ENCODE measurements around the gene ELL3. TPM values are rescaled to one million over a fixed set of nuclear protein-coding genes. Genes with fewer than 3 reads are reported as not detected.

The ELL3 gene
- polyA plus RNA-seq, 4 donors, result 27.9 to 85.7 (median 37.3) TPM

DNA sequence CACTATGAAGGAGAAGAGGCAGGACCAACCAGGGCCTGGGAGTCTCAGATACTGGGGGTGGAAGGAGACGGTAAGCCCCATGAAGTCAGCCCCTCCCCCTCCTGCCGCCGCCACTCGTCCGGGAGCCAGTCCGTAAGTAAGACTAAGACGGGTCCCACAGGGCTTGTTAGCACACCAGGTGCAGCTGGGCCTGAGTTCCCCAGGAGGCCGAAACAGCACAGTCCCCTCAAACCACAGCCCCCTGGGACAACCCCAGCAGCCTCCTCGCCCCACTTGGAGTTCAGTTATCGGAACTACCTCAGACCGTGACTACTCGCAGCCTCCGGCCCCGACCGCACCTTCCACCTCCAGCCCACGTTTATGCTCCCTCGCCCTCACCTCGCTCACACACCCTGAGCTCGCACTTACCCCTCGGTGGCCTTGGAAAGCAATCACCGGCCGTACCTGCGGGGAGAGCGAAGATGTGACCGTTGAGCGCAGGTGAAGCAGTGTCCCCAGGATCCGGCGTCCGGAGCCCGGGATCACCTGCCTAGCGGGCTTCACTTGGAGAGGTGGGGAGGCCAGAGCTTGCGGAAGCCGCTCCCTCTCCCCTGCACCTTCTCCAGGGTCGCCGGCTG lies 557 bp downstream of the ELL3 start:
- DNase-seq, result peak; percentile 37 to 72
- peak overlapping the region; percentile 92 to 94 (median 93) for H3K27ac ChIP-seq (ENCODE audit: low read depth in 1 of 3, low read length in 2 of 3)
- WGBS, 3 donors, result 5 to 24% (median 15%) methylated on average over 32 to 35 of the region's 35 CpGs

GRCh38 chr15:43775411-43775965 lies 1.3 kb downstream of the ELL3 start:
- 33 to 75% (median 53%) methylated on average over 1 of the region's 1 CpG for WGBS, 3 donors

More for the DNA sequence above, 557 bp downstream of the ELL3 start:
- Histone ChIP-seq H3K4me1 (ENCODE audit: control insufficient read depth in 3 of 3, insufficient read depth in 2 of 3, low read depth in 1 of 3, low read length in 2 of 3) (peaks cover 0 to 15% (median 0%) of the 10 kb centered on the region in 3 donors), H3K27me3 (ENCODE audit: control insufficient read depth in 3 of 3, insufficient read depth in 3 of 3, low read length in 3 of 3) (no peaks in the 10 kb centered on the region), H3K9me3 (ENCODE audit: control insufficient read depth in 2 of 2, insufficient read depth in 1 of 2, low read depth in 1 of 2, low read length in 1 of 2) (no peaks in the 10 kb centered on the region), H3K36me3 (ENCODE audit: control insufficient read depth in 3 of 3, insufficient read depth in 2 of 3, low read depth in 1 of 3, low read length in 3 of 3) (peaks cover 3 to 23% (median 17%) of the 10 kb centered on the region in 3 donors), H3K4me3 (ENCODE audit: low read depth in 1 of 3, low read length in 3 of 3) (peak overlapping the region; percentile 73 to 84 (median 74))
- FAIRE-seq, result no peak

DNA sequence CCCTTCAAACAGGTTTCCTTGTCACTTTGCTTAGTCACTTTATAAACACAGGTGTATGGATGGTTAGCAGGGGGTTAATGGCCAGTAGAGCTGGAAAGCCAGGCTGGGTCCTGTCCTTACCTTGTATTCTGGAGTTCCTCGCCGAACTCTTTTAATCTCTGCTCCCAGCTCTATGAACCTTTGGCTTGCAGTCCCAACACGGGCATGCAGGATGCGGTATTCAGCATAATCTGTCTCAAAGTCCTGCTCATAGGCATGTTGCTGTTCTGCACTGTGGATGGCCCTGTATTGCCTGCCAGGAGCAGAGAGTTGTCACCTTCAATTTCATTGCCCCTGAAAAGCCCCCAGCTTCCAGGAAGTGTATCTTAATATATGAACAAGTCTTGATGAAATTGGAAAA lies 2.7 kb downstream of the ELL3 start:
- peaks cover 10 to 31% (median 22%) of the 10 kb centered on the region in 3 donors for H3K36me3 ChIP-seq (ENCODE audit: control insufficient read depth in 3 of 3, insufficient read depth in 2 of 3, low read depth in 1 of 3, low read length in 3 of 3)
- WGBS, 3 donors, result 67 to 73% (median 69%) methylated on average over 4 of the region's 4 CpGs
- H3K4me1 ChIP-seq (ENCODE audit: control insufficient read depth in 3 of 3, insufficient read depth in 2 of 3, low read depth in 1 of 3, low read length in 2 of 3), result peaks cover 0 to 15% (median 0%) of the 10 kb centered on the region in 3 donors
- no peaks in the 10 kb centered on the region for H3K27me3 ChIP-seq (ENCODE audit: control insufficient read depth in 3 of 3, insufficient read depth in 3 of 3, low read length in 3 of 3)
- H3K9me3 ChIP-seq (ENCODE audit: control insufficient read depth in 2 of 2, insufficient read depth in 1 of 2, low read depth in 1 of 2, low read length in 1 of 2), result no peaks in the 10 kb centered on the region
- no peak overlapping the region for H3K27ac ChIP-seq (ENCODE audit: low read depth in 1 of 3, low read length in 2 of 3)
- no peak for DNase-seq
- no peak overlapping the region for H3K4me3 ChIP-seq (ENCODE audit: low read depth in 1 of 3, low read length in 3 of 3)
- no peak for FAIRE-seq

More at GRCh38 chr15:43775411-43775965, 1.3 kb downstream of the ELL3 start:
- FAIRE-seq (no peak), DNase-seq (peak; percentile 95 to 99)
- Histone ChIP-seq H3K9me3 (ENCODE audit: control insufficient read depth in 2 of 2, insufficient read depth in 1 of 2, low read depth in 1 of 2, low read length in 1 of 2) (no peaks in the 10 kb centered on the region), H3K4me1 (ENCODE audit: control insufficient read depth in 3 of 3, insufficient read depth in 2 of 3, low read depth in 1 of 3, low read length in 2 of 3) (peaks cover 0 to 15% (median 0%) of the 10 kb centered on the region in 3 donors), H3K27me3 (ENCODE audit: control insufficient read depth in 3 of 3, insufficient read depth in 3 of 3, low read length in 3 of 3) (no peaks in the 10 kb centered on the region), H3K27ac (ENCODE audit: low read depth in 1 of 3, low read length in 2 of 3) (peak overlapping the region; percentile 92 to 94 (median 93)), H3K36me3 (ENCODE audit: control insufficient read depth in 3 of 3, insufficient read depth in 2 of 3, low read depth in 1 of 3, low read length in 3 of 3) (peaks cover 6 to 26% (median 17%) of the 10 kb centered on the region in 3 donors), H3K4me3 (ENCODE audit: low read depth in 1 of 3, low read length in 3 of 3) (peak overlapping the region in 2 of 3 donors; percentile 74 to 84)

- FAIRE-seq, result no peak
- Histone ChIP-seq H3K9me3 (ENCODE audit: control insufficient read depth in 2 of 2, insufficient read depth in 1 of 2, low read depth in 1 of 2, low read length in 1 of 2) (no peaks in the 10 kb centered on the region), H3K4me1 (ENCODE audit: control insufficient read depth in 3 of 3, insufficient read depth in 2 of 3, low read depth in 1 of 3, low read length in 2 of 3) (peaks cover 0 to 13% (median 0%) of the 10 kb centered on the region in 3 donors), H3K27me3 (ENCODE audit: control insufficient read depth in 3 of 3, insufficient read depth in 3 of 3, low read length in 3 of 3) (no peaks in the 10 kb centered on the region), H3K27ac (ENCODE audit: low read depth in 1 of 3, low read length in 2 of 3) (no peak overlapping the region), H3K36me3 (ENCODE audit: control insufficient read depth in 3 of 3, insufficient read depth in 2 of 3, low read depth in 1 of 3, low read length in 3 of 3) (peaks cover 10 to 41% (median 31%) of the 10 kb centered on the region in 3 donors), H3K4me3 (ENCODE audit: low read depth in 1 of 3, low read length in 3 of 3) (no peak overlapping the region)
- DNase-seq, result no peak
These were observed 4.1 kb downstream of the ELL3 start for GRCh38 chr15:43772624-43773023.

DNA sequence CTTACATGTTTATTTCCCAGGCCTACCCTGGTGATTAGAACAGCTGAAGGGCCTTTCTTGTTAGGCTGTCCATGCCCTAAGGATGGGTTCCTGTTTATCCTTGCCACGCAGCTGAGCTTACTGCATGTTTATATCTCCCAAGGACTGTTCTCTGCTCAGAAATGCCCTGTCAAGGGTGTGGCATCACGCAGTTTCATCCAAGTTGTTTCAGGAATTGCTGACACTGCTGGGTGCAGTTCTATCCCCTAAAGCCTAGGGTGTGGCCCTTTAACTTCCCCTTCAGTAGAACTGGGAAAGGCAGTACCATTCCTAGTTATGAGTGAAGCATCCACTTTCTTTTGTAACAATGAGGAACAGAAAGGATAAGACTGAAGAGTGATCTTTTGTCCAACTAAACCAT lies 5.0 kb downstream of the ELL3 start:
- 42 to 50% (median 50%) methylated on average over 2 of the region's 2 CpGs for whole genome bisulfite sequencing, 3 donors
- H3K27me3 ChIP-seq (ENCODE audit: control insufficient read depth in 3 of 3, insufficient read depth in 3 of 3, low read length in 3 of 3), result no peaks in the 10 kb centered on the region
- H3K27ac ChIP-seq (ENCODE audit: low read depth in 1 of 3, low read length in 2 of 3), result peak overlapping the region in 1 of 3 donors; percentile 3
- FAIRE-seq, result no peak
- no peaks in the 10 kb centered on the region for H3K9me3 ChIP-seq (ENCODE audit: control insufficient read depth in 2 of 2, insufficient read depth in 1 of 2, low read depth in 1 of 2, low read length in 1 of 2)
- no peak overlapping the region for H3K4me3 ChIP-seq (ENCODE audit: low read depth in 1 of 3, low read length in 3 of 3)
- peaks cover 0 to 11% (median 0%) of the 10 kb centered on the region in 3 donors for H3K4me1 ChIP-seq (ENCODE audit: control insufficient read depth in 3 of 3, insufficient read depth in 2 of 3, low read depth in 1 of 3, low read length in 2 of 3)
- DNase-seq, result peak in 1 of 2 donors; percentile 63
- H3K36me3 ChIP-seq (ENCODE audit: control insufficient read depth in 3 of 3, insufficient read depth in 2 of 3, low read depth in 1 of 3, low read length in 3 of 3), result peaks cover 10 to 49% (median 33%) of the 10 kb centered on the region in 3 donors

DNA sequence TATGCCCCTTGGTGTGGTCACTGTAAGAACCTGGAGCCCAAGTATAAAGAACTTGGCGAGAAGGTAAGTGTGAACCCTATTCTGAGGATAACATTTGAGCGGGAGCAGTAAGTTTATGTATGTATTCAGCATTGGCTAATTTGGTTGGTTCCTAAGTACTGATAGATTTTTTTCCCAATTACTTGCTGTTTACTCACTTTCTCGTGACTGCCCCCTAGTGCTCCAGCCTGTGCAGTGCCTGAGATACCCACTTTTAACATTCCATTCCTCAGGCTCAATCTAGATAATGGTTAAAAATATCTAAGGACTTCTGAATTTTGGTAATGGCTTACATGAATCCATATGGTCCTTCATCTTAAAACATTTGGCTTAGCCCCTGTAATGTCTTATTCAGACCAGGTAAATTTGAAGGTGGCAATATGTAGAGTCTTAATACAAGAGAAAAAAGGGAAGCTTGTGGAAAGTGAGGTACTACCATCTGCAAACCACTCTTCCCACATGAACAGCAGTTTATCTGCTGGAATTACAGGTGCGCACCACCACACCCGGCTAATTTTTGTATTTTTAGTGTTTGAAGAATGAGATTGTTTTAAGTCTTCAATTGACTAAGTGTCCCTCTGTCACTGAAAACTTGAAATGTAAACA lies 7.1 kb downstream of the ELL3 start:
- WGBS, 3 donors, result 61 to 72% (median 65%) methylated on average over 5 of the region's 5 CpGs
- FAIRE-seq, result no peak

DNA sequence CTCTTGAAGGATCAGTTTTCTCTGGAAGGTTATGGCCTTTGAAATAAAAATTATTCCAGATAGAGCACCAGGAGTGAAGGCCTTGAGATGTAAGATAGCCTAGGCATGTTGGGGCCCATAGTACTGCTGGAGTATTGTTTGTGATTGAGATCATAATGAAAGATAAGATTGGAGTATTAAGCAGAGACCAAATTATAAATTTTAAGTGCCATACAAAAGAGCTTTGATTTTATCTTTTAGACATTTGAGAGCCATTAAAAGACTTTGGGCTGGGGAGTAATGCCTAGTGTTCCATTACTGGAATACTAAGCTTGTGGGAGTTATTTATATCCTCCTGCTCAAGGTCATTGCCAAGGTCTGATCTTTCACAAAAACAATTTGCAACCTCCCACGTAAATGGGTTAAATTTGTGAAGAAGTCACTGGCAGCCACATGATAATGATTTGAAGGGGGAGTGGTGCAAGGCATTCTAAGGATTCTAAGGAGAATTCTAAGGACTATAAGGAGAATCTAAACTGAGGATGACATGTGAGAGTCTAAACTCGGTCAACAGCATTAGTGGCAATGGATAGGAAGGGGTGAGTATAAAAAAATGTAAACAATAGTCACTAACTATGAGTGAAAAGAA lies 12.8 kb downstream of the ELL3 start:
- no peaks in the 10 kb centered on the region for H3K4me1 ChIP-seq (ENCODE audit: control insufficient read depth in 3 of 3, insufficient read depth in 2 of 3, low read depth in 1 of 3, low read length in 2 of 3)
- H3K27ac ChIP-seq (ENCODE audit: low read depth in 1 of 3, low read length in 2 of 3), result no peak overlapping the region
- H3K27me3 ChIP-seq (ENCODE audit: control insufficient read depth in 3 of 3, insufficient read depth in 3 of 3, low read length in 3 of 3), result no peaks in the 10 kb centered on the region
- DNase-seq (no peak), FAIRE-seq (no peak)
- peaks cover 16 to 55% (median 37%) of the 10 kb centered on the region in 3 donors for H3K36me3 ChIP-seq (ENCODE audit: control insufficient read depth in 3 of 3, insufficient read depth in 2 of 3, low read depth in 1 of 3, low read length in 3 of 3)
- H3K9me3 ChIP-seq (ENCODE audit: control insufficient read depth in 2 of 2, insufficient read depth in 1 of 2, low read depth in 1 of 2, low read length in 1 of 2), result no peaks in the 10 kb centered on the region
- no peak overlapping the region for H3K4me3 ChIP-seq (ENCODE audit: low read depth in 1 of 3, low read length in 3 of 3)
- 74 to 78% (median 76%) methylated on average over 2 of the region's 2 CpGs for WGBS, 3 donors

More for the DNA sequence above, 7.1 kb downstream of the ELL3 start:
- no peaks in the 10 kb centered on the region for H3K27me3 ChIP-seq (ENCODE audit: control insufficient read depth in 3 of 3, insufficient read depth in 3 of 3, low read length in 3 of 3)
- peaks cover 0 to under 1% (median 0%) of the 10 kb centered on the region in 3 donors for H3K4me1 ChIP-seq (ENCODE audit: control insufficient read depth in 3 of 3, insufficient read depth in 2 of 3, low read depth in 1 of 3, low read length in 2 of 3)
- peaks cover 20 to 49% (median 46%) of the 10 kb centered on the region in 3 donors for H3K36me3 ChIP-seq (ENCODE audit: control insufficient read depth in 3 of 3, insufficient read depth in 2 of 3, low read depth in 1 of 3, low read length in 3 of 3)
- H3K9me3 ChIP-seq (ENCODE audit: control insufficient read depth in 2 of 2, insufficient read depth in 1 of 2, low read depth in 1 of 2, low read length in 1 of 2), result no peaks in the 10 kb centered on the region
- no peak overlapping the region for H3K4me3 ChIP-seq (ENCODE audit: low read depth in 1 of 3, low read length in 3 of 3)
- peak; percentile 45 to 67 for DNase-seq
- no peak overlapping the region for H3K27ac ChIP-seq (ENCODE audit: low read depth in 1 of 3, low read length in 2 of 3)

DNA sequence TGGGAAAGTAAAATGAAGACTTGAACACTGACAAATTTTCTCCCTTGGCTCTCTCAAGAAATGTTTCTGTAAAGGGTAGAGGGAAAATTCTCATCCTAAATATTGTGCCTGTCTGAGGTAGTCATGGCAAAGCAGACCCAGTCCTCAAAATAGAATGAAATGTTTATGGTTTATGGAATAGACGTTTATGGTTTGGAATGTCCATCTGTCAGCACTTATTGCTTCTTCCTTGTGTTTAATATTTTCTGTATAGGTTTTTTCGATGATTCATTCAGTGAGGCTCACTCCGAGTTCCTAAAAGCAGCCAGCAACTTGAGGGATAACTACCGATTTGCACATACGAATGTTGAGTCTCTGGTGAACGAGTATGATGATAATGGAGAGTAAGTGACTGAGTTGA lies 13.9 kb downstream of the ELL3 start:
- WGBS, 3 donors, result 69 to 84% (median 80%) methylated on average over 6 of the region's 6 CpGs
- H3K4me3 ChIP-seq (ENCODE audit: low read depth in 1 of 3, low read length in 3 of 3), result no peak overlapping the region
- H3K4me1 ChIP-seq (ENCODE audit: control insufficient read depth in 3 of 3, insufficient read depth in 2 of 3, low read depth in 1 of 3, low read length in 2 of 3), result no peaks in the 10 kb centered on the region
- peaks cover 16 to 59% (median 30%) of the 10 kb centered on the region in 3 donors for H3K36me3 ChIP-seq (ENCODE audit: control insufficient read depth in 3 of 3, insufficient read depth in 2 of 3, low read depth in 1 of 3, low read length in 3 of 3)
- H3K9me3 ChIP-seq (ENCODE audit: control insufficient read depth in 2 of 2, insufficient read depth in 1 of 2, low read depth in 1 of 2, low read length in 1 of 2), result no peaks in the 10 kb centered on the region
- DNase-seq (no peak), FAIRE-seq (no peak)
- H3K27ac ChIP-seq (ENCODE audit: low read depth in 1 of 3, low read length in 2 of 3), result no peak overlapping the region
- H3K27me3 ChIP-seq (ENCODE audit: control insufficient read depth in 3 of 3, insufficient read depth in 3 of 3, low read length in 3 of 3), result no peaks in the 10 kb centered on the region
